Neutrophil (primary cell): ENCODE data around the gene STBD1.
"Not testable (repeated sequence)": the region's sequence is repeated elsewhere in the genome, so short reads cannot be mapped to it uniquely, and the experiment has no call there.

Source experiments
- H3K27ac ChIP-seq: fragments of 200-600 bp; sonication (generic); 2 replicates; pipeline ENCODE4 v1.5.1; 2016; ENCODE audit warnings: mild to moderate bottlenecking, moderate library complexity
- H3K27me3 ChIP-seq: fragments of 200-600 bp; sonication (generic); 2 replicates; pipeline ENCODE4 v1.6.0; 2016; ENCODE audit warnings: mild to moderate bottlenecking
- H3K36me3 ChIP-seq: fragments of 200-600 bp; sonication (generic); 2 replicates; pipeline ENCODE4 v1.5.1; 2017
- H3K4me1 ChIP-seq, 2 experiments: fragments of 200-600 bp in 1 of 2; sonication (generic) in 1 of 2; 1 replicate in 1 of 2; 2 replicates in 1 of 2; pipeline versions ENCODE4 v1.5.1 to v1.6.1; 2013 to 2016; ENCODE audit warnings: low read depth in 1 of 2, low read length in 1 of 2, mild to moderate bottlenecking in 1 of 2, moderate library complexity in 1 of 2; ENCODE audit not compliant: control insufficient read depth in 1 of 2, insufficient read depth in 1 of 2
- H3K4me3 ChIP-seq, 2 experiments: fragments of 200-600 bp in 1 of 2; sonication (generic) in 1 of 2; 1 replicate in 1 of 2; 2 replicates in 1 of 2; pipeline ENCODE4 v1.5.1; 2013 to 2016; ENCODE audit warnings: low read depth in 1 of 2, low read length in 1 of 2, mild to moderate bottlenecking in 1 of 2, moderate library complexity in 1 of 2
- H3K9me3 ChIP-seq: fragments of 200-600 bp; sonication (generic); 2 replicates; pipeline ENCODE4 v1.5.1; 2016
- CTCF ChIP-seq: fragments of 200-600 bp; sonication (generic); IDR thresholded peaks from 2 replicates; pipeline ENCODE4 v1.5.1; 2016; ENCODE audit warnings: antibody characterized with exemption

The STBD1 gene

GRCh38 chr4:76278583-76278982, 27.9 kb upstream of the STBD1 start:
- Histone ChIP-seq H3K9me3 (no peaks in the 10 kb centered on the region), H3K4me1 (peaks cover 59 to 69% of the 10 kb centered on the region in 2 experiments), H3K36me3 (no peaks in the 10 kb centered on the region), H3K4me3 (no peak overlapping the region), H3K27ac (peak overlapping the region; percentile 58), H3K27me3 (no peaks in the 10 kb centered on the region)
- no peak for TF ChIP-seq CTCF

GRCh38 chr4:76279462-76279861, 27.1 kb upstream of the STBD1 start:
- no peak overlapping the region for H3K4me3 ChIP-seq
- H3K36me3 ChIP-seq: no peaks in the 10 kb centered on the region
- peaks cover 57 to 69% of the 10 kb centered on the region in 2 experiments for H3K4me1 ChIP-seq
- no peak overlapping the region for H3K27ac ChIP-seq
- TF ChIP-seq CTCF: no peak
- no peaks in the 10 kb centered on the region for H3K9me3 ChIP-seq
- no peaks in the 10 kb centered on the region for H3K27me3 ChIP-seq

- Histone ChIP-seq H3K9me3 (no peaks in the 10 kb centered on the region), H3K27me3 (no peaks in the 10 kb centered on the region), H3K4me3 (no peak overlapping the region), H3K4me1 (peaks cover 44 to 56% of the 10 kb centered on the region in 2 experiments), H3K36me3 (no peaks in the 10 kb centered on the region), H3K27ac (no peak overlapping the region)
- no peak for TF ChIP-seq CTCF
These were observed 25.8 kb upstream of the STBD1 start for GRCh38 chr4:76280488-76281441.

- not testable (repeated sequence) for H3K9me3 ChIP-seq, H3K27me3 ChIP-seq, H3K27ac ChIP-seq, H3K36me3 ChIP-seq, H3K4me3 ChIP-seq
- peaks cover 37 to 50% of the 10 kb centered on the region in 2 experiments for H3K4me1 ChIP-seq
These were observed 24.9 kb upstream of the STBD1 start for GRCh38 chr4:76281594-76281993.

- Histone ChIP-seq H3K4me1 (peaks cover 25 to 37% of the 10 kb centered on the region in 2 experiments), H3K27ac (no peak overlapping the region), H3K9me3 (no peaks in the 10 kb centered on the region), H3K27me3 (no peaks in the 10 kb centered on the region), H3K4me3 (no peak overlapping the region), H3K36me3 (no peaks in the 10 kb centered on the region)
- TF ChIP-seq CTCF: no peak
These were observed 23.4 kb upstream of the STBD1 start for GRCh38 chr4:76282941-76283689.

GRCh38 chr4:76283900-76284299, 22.6 kb upstream of the STBD1 start:
- Histone ChIP-seq H3K4me1 (peaks cover 17 to 29% of the 10 kb centered on the region in 2 experiments), H3K4me3 (no peak overlapping the region), H3K36me3 (no peaks in the 10 kb centered on the region), H3K27ac (no peak overlapping the region), H3K9me3 (no peaks in the 10 kb centered on the region), H3K27me3 (no peaks in the 10 kb centered on the region)
- no peak for TF ChIP-seq CTCF

GRCh38 chr4:76287811-76288210, 18.7 kb upstream of the STBD1 start:
- H3K9me3 ChIP-seq, H3K27ac ChIP-seq, H3K4me3 ChIP-seq, H3K36me3 ChIP-seq, H3K27me3 ChIP-seq: not testable (repeated sequence)
- peaks cover 15 to 23% of the 10 kb centered on the region in 2 experiments for H3K4me1 ChIP-seq
